Measurements from ENCODE around the gene LMAN2L.

LMAN2L gene

GRCh38 chr2:96760036-96760985 lies 20.4 kb upstream of the LMAN2L start, which contains the start of gene CNNM4:
TSS of gene CNNM4 (plus strand) at chr2:96760902. CDS start at chr2:96761000, 98 bp downstream.
- peak; percentile 69 for DNase-seq (ENCODE audit: low spot score)

- no peak for DNase-seq (ENCODE audit: low spot score)
Measured at GRCh38 chr2:96759548-96759947, 19.7 kb upstream of the LMAN2L start.

GRCh38 chr2:96758987-96759386 lies 19.1 kb upstream of the LMAN2L start:
- DNase-seq (ENCODE audit: low spot score) = no peak

- DNase-seq (ENCODE audit: low spot score) = no peak
Measured at GRCh38 chr2:96757477-96757860, 17.6 kb upstream of the LMAN2L start.

GRCh38 chr2:96756788-96757476 lies 17.1 kb upstream of the LMAN2L start:
- no peak for DNase-seq (ENCODE audit: low spot score)

- no peak for DNase-seq (ENCODE audit: low spot score)
Measured at GRCh38 chr2:96754317-96754716, 14.5 kb upstream of the LMAN2L start.

- DNase-seq (ENCODE audit: low spot score) = no peak
Measured at GRCh38 chr2:96753661-96754282, 13.9 kb upstream of the LMAN2L start.

- no peak for DNase-seq (ENCODE audit: low spot score)
Measured at GRCh38 chr2:96751800-96752199, 11.9 kb upstream of the LMAN2L start.

GRCh38 chr2:96747061-96747617 lies 7.3 kb upstream of the LMAN2L start:
- DNase-seq (ENCODE audit: low spot score) = no peak

GRCh38 chr2:96739076-96739632 lies 710 bp downstream of the LMAN2L start:
- no peak for DNase-seq (ENCODE audit: low spot score)

- no peak for DNase-seq (ENCODE audit: low spot score)
Measured at GRCh38 chr2:96737831-96738230, 2.0 kb downstream of the LMAN2L start.

- DNase-seq (ENCODE audit: low spot score) = no peak
Measured at GRCh38 chr2:96737251-96737650, 2.6 kb downstream of the LMAN2L start.

- no peak for DNase-seq (ENCODE audit: low spot score)
Measured at GRCh38 chr2:96734880-96735583, 4.8 kb downstream of the LMAN2L start.

GRCh38 chr2:96733931-96734330 lies 5.9 kb downstream of the LMAN2L start:
- no peak for DNase-seq (ENCODE audit: low spot score)

- DNase-seq (ENCODE audit: low spot score) = no peak
Measured at GRCh38 chr2:96730212-96730611, 9.7 kb downstream of the LMAN2L start.

GRCh38 chr2:96729748-96730147 lies 10.1 kb downstream of the LMAN2L start:
- no peak for DNase-seq (ENCODE audit: low spot score)

GRCh38 chr2:96727431-96727830 lies 12.4 kb downstream of the LMAN2L start:
- DNase-seq (ENCODE audit: low spot score) = no peak

GRCh38 chr2:96726131-96726530 lies 13.7 kb downstream of the LMAN2L start:
- DNase-seq (ENCODE audit: low spot score) = no peak

GRCh38 chr2:96716388-96716787 lies 23.5 kb downstream of the LMAN2L start:
- no peak for DNase-seq (ENCODE audit: low spot score)

- DNase-seq (ENCODE audit: low spot score) = no peak
Measured at GRCh38 chr2:96715658-96716057, 24.2 kb downstream of the LMAN2L start.

- DNase-seq (ENCODE audit: low spot score) = no peak
Measured at GRCh38 chr2:96710985-96711384, 28.9 kb downstream of the LMAN2L start.

All from kidney capillary endothelial cell (primary cell).